ENCODE measurements around the gene DIDO1. TPM values are rescaled to one million over a fixed set of nuclear protein-coding genes. Genes with fewer than 3 reads are reported as not detected.

Gene DIDO1
- total and polyA plus RNA-seq, 7 donors = 10.4 to 70.6 (median 48.7) TPM

DNA sequence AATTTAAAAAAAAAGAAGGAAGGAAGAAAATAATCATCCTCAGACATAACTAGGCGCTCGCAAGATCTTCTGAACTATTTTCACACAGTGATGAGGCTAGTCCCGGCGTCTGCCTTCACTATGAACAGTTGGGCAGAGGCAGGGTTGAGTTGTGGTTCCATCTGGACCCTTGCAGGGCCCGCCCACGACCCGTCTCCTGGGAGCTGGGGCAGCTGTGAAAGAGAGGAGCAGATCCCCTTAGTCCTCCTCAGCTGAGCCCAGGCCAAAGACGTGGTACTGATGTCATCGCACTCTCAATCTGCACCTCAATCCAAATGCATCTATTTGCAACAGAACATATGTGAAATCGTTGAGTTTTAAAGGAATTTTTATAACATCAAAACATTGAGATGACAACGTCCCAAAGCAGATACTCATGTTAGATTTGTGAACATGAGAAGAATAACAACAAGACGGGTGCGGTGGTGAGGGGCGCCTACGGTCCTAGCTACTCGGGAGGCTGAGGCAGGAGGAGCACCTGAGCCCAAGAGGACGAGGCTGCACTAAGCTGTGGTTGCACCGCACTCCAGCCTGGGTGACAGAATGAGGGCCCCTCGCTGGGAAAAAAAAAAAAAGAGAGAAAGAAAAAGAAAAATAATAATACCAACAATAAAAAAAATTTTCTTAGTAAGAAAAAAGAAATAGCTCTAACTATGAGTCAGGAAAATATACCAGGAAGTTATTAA, 80.0 kb downstream of the DIDO1 start:
- Histone ChIP-seq H3K36me3 (peaks cover 0 to 8% (median 1%) of the 10 kb centered on the region in 4 donors), H3K4me3 (no peak overlapping the region), H3K9me3 (no peaks in the 10 kb centered on the region), H3K27me3 (no peaks in the 10 kb centered on the region), H3K4me1 (no peaks in the 10 kb centered on the region), H3K27ac (no peak overlapping the region)
- 88 to 89% methylated on average over 19 of the region's 19 CpGs for WGBS, 2 donors
- intact Hi-C loops (cut with DNase I) = no loop called here
- TF ChIP-seq POLR2AphosphoS5 (IDR thresholded peaks at IDR 0.05) = no peak
- no peak for TF ChIP-seq CTCF (IDR thresholded peaks at IDR 0.05)
- no peak for TF ChIP-seq POLR2A (IDR thresholded peaks at IDR 0.05)
- TF ChIP-seq EP300 (IDR thresholded peaks at IDR 0.05) = no peak
- DNase-seq = no peak

- 75 to 88% methylated on average over 16 of the region's 16 CpGs for WGBS, 2 donors
- no peak overlapping the region for H3K4me3 ChIP-seq
- DNase-seq = no peak
- no peaks in the 10 kb centered on the region for H3K9me3 ChIP-seq
- no peak for TF ChIP-seq POLR2A (IDR thresholded peaks at IDR 0.05)
- TF ChIP-seq EP300 (IDR thresholded peaks at IDR 0.05) = no peak
- no peak for TF ChIP-seq CTCF (IDR thresholded peaks at IDR 0.05)
- no peak for TF ChIP-seq POLR2AphosphoS5 (IDR thresholded peaks at IDR 0.05)
- no peaks in the 10 kb centered on the region for H3K4me1 ChIP-seq
- intact Hi-C loops (cut with DNase I) = no loop called here
- H3K27ac ChIP-seq = no peak overlapping the region
- H3K36me3 ChIP-seq = peaks cover 0 to 8% (median 1%) of the 10 kb centered on the region in 4 donors
- H3K27me3 ChIP-seq = peaks cover 0 to under 1% (median 0%) of the 10 kb centered on the region in 3 donors
Observed at GRCh38 chr20:62845416-62846160, 80.7 kb downstream of the DIDO1 start.

DNA sequence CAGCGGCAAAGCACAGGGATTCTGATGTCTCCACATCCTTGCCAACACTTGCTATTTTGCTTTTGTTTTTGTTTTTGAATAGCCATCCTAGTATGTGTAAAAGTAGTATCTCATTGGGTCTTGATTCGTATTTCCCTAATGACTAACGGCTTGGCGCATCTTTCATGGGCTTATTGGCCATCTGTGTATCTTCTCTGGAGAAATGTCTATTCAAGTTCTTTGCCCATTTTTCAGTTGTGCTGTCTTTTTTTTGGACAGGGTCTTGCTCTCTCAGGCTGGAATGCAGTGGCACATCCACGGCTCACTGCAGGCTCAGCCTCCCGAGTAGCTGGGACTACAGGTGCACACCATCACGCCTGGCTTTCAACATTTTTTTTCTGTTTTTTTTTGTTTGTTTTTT, 82.1 kb downstream of the DIDO1 start:
- no peak for TF ChIP-seq POLR2AphosphoS5 (IDR thresholded peaks at IDR 0.05)
- no peak for TF ChIP-seq CTCF (IDR thresholded peaks at IDR 0.05)
- no peak for TF ChIP-seq POLR2A (IDR thresholded peaks at IDR 0.05)
- TF ChIP-seq EP300 (IDR thresholded peaks at IDR 0.05) = no peak
- intact Hi-C loops (cut with DNase I) = no loop called here
- DNase-seq = peak; percentile 6

GRCh38 chr20:62843656-62844055, 82.6 kb downstream of the DIDO1 start:
- WGBS, 2 donors = 95 to 96% methylated on average over 10 of the region's 10 CpGs
- Histone ChIP-seq H3K36me3 (peaks cover 0 to 2% (median 0%) of the 10 kb centered on the region in 4 donors), H3K9me3 (no peaks in the 10 kb centered on the region), H3K4me1 (no peaks in the 10 kb centered on the region), H3K4me3 (no peak overlapping the region), H3K27ac (no peak overlapping the region), H3K27me3 (peaks cover 0 to 19% (median 13%) of the 10 kb centered on the region in 3 donors)
- intact Hi-C loops (cut with DNase I) = no loop called here
- TF ChIP-seq CTCF (IDR thresholded peaks at IDR 0.05) = no peak
- TF ChIP-seq POLR2A (IDR thresholded peaks at IDR 0.05) = no peak
- TF ChIP-seq POLR2AphosphoS5 (IDR thresholded peaks at IDR 0.05) = no peak
- TF ChIP-seq EP300 (IDR thresholded peaks at IDR 0.05) = no peak
- DNase-seq = peak; percentile 44

More for the DNA sequence above, 82.1 kb downstream of the DIDO1 start:
- Histone ChIP-seq H3K9me3 (no peaks in the 10 kb centered on the region), H3K4me1 (no peaks in the 10 kb centered on the region), H3K27me3 (peaks cover 0 to 13% (median 8%) of the 10 kb centered on the region in 3 donors), H3K27ac (no peak overlapping the region), H3K4me3 (no peak overlapping the region), H3K36me3 (peaks cover 0 to 3% (median 1%) of the 10 kb centered on the region in 4 donors)
- 96% methylated on average over 7 of the region's 7 CpGs for WGBS, 2 donors
